Measurements from ENCODE around the gene BARX1.

BARX1 gene

DNA sequence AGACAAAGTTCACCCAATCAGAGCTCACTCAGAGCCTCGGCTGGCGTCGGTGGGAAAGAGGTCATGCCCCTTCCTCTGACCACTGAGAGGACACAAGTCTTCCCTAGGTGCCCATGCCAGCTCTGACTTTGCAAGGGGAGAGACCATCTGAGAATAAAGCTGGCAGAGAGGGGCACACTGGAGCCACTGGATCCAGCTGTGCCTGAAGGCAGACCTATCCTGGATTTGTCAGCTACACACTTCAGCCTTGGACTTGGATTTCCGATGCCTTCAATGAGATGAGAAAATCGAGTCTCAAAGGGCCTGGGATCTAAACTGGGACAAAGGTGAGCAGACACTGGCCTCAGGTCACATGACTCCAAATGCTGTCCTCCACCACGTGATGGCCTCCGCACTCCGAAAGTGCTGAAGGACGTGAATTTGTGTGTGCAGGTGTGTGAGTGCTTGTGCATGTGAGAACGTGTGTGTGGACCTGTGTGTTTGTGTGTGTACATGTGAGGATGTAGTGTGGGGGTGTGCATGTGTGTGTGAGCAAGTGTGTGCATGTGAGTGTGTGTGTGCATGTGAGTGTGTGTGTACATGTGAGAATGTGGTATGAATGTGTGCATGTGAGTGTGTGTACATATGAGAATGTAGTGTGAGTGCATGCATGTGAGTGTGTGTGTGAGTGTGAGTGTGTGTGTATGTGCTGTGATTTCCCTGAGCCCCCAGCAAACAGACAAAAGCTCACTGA is 37.9 kb downstream of the BARX1 start:
- DNase-seq (ENCODE audit: low read depth), result no peak

DNA sequence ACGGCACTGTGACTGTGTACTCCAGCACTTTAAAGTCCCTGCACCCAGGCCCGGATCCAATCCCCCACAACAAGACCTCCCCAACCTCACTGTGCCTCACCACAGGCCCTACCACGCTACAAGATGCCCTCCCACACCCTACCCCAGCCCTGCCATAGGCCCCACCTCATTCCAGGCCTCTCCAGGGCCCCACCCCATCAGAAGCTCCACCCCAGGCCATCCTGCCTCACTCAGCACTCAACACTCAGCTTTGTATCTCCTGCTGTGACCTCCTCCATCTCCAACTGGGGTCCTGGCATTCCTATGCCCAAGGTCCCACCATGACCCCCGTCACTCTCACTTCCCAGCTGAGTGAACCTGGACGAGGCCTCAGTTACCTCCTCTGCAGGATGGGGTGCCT is 38.8 kb downstream of the BARX1 start:
- DNase-seq (ENCODE audit: low read depth), result no peak

DNA sequence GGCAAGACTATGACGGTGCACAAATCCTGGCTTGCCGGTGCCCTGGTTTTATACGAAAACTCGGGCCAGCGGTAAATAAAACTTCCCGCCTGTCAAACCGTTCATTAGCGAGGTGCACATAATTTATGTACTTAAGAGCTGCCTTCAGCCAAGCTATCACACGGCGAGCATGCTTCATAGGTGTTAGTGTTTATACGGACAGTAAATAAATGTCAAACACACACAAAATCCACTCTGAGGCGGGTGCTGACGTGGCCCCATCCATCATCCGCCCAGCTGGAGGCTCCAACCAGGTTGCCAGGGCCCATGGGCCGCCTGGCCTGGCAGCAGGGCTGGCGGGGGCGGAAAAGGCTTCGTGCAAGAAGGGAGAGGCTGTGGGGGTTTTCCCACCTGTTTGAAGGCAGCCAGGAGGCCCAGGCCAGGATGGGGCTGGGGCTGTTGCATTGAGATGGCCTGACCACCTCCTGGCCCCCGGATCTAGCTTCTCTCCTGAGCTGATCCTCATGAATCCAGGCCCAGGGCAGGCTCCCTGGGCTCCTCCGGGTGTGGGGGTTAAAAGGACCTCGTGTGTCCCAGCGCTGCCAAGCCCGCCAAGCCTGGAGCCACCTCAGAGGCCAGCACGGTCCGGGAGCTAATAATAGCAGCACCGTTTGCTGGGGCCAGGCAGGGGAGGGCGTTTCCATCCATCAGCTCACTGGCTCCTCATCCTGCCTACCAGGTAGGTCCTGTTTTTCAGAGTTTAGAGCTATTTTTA is 43.2 kb downstream of the BARX1 start:
- no peak for DNase-seq (ENCODE audit: low read depth)

DNA sequence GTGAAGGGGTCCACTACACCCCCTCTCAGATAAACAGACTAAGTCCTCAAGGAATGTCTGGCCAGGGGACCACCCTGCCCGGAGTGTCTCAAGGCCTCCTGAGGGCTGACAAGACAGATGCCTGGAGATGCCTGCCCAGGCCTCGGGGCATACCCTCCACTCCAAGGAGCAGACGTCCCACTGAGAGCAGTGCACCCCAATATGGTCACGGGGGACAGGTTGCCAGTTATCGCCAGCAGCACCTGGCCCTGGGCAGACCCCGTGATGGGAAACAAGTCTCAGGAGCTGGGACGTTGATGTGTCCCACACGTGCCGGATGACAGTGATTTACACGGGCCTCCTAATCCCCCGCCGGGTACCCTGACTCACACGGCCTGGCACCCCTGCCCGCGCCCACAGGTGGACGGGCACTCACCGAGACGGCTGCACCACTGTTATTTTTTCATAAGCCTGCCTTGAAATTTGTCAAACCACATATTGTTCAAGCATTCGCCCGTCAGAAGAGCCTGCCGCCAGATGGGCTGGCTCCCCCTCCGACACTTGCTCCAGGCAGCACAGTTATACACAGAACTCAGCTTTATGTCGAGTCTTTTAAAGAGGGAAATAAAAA is 43.9 kb downstream of the BARX1 start:
- no peak for DNase-seq (ENCODE audit: low read depth)

DNA sequence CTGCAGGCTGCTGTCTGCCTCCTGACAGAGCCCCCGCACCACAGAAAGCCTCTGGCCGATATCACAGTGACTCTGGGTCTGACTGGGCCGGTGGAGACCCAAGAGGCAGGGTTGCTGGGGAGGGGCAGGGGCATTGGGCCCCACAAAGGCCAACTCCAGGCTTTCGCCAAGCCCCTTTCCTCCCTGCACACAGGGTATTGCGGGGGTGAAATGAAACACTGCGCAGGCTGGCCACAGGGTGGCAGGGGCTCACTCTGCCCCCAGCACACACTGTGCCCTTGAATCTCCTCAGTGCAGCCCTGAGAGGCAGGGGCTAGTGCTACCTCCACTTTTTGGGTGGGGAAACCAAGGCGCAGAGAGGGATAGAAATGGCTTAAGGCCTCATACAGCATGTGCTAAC is 44.6 kb downstream of the BARX1 start:
- DNase-seq (ENCODE audit: low read depth), result no peak

DNA sequence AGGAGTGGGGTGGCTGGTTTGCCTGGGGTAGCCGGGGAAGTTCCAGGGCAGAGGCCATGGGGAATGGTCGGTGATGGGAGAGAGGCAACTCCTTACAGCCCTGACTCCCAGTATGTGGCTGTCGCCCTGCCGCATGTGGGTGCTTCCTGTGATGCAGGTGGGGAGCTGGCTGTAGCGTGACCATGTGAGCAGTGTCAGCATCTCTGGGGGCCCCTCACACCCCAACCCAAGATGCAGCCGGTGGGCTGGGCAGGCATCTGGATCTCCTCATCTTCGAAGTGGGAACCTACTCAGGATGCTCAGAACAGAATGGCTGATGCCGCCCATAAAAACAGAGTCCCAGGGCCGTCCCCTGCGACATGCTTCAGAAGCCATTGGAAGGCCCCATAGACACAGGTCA is 45.0 kb downstream of the BARX1 start:
- DNase-seq (ENCODE audit: low read depth), result no peak

DNA sequence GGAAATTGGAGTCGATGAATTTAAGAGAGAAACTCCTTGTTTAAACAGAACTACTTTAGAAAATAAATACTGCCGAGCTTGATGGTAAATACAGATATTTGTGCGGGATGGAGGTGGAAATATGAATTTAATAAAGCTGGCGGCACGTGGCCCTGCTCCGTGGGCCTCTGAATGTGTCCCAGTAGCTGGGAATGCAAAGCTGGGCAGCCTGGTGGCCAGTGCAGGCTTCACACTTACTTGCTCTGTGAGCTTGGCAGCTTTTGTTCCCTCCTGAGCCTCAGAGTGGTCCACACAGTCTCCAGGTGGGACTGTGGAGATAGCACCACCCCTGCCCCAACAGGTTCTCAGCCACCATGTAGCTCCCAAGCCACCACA is 45.9 kb downstream of the BARX1 start:
- no peak for DNase-seq (ENCODE audit: low read depth)

DNA sequence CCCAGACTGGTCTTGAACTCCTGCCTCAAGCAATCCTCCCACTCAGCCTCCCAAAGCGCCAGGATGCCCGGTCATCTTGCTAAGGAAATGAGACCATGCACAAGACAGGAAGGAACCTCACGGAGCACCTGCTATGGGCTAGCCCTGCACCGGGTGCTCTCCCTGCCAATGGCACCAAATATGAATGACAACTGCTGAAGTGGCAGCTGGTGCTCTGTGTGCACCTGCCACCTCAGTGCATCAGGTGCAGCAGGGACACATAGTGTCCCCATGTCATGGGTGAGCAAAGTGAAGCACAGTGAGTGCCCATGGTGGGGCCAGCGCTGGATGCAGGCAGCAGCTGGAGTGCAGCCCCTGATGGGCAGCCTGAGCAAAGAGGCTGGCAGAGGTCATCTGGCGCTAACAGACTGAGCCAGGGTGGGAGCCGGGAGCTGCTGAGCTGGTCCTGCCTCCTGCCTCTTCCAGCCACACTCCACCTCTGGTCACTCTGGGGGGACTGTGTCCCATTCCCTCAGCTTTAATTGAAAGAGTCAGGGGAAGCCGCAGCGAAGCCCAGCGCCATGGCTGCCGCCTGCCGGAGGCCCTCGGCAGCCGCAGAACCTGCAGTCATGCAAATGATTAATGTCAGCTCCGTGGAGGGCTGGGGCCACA is 46.4 kb downstream of the BARX1 start:
- no peak for DNase-seq (ENCODE audit: low read depth)

DNA sequence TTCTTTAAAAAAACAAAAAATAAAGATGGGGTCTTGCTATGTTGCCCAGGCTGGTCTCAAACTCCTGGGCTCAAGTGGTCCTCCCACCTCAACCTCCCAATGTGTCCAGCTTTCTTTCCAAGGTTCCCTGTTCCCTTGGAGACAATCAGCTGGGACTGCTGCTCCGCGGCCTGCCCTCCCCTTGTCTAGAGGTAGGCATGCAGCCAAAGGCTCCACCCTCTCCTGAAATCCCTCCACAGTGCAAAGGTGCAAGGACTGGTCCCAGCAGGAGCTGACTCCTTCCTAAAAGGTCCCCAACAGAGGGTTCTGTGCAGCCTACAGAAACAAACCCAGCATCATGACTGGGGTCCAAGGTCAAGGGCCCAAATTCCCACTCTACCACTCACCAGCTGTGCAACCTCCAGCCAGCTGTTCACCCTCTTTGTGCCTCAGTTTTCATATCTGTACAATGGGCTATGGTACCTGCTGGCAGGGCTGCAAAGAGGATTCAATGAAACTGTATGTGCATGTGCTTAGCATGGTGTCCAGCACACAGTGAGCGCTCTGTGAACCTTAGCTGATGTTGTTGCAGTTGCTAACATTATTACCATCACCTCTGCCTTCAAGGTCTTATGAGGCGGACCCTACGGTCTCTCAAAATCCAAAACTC is 47.5 kb downstream of the BARX1 start:
- DNase-seq (ENCODE audit: low read depth), result no peak

DNA sequence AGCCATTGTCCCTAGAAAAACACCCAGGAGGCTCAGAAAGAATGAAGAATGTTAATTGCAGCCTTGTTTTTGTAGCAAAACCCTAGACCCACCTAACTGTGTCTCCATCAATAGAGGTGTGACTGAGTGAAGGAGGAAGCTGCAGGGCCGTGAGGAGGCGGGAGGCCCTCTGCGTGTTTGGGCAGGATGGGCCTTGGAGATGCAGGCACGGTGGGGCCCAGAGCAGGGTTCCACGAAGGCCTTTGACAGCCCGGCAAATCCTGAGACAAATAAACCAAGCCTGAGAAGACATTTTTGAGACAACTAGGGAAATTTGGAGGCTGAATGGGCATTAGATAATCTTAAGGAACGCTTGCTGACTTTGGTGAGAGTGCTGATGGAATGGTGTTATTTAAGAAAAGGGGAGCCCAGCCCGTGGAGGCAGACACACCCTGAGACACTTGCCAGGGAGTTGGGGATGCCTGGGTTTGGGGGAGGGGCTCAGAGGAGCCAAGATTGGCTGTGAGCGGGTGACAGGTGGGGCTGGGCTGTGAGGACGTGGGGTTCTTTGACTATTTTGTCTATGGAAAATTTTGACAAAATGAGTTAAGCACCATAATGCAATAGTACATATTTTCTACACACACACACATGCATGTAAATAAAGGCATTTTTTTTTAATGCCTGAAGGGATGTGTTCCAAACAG is 48.8 kb downstream of the BARX1 start:
- no peak for DNase-seq (ENCODE audit: low read depth)

DNA sequence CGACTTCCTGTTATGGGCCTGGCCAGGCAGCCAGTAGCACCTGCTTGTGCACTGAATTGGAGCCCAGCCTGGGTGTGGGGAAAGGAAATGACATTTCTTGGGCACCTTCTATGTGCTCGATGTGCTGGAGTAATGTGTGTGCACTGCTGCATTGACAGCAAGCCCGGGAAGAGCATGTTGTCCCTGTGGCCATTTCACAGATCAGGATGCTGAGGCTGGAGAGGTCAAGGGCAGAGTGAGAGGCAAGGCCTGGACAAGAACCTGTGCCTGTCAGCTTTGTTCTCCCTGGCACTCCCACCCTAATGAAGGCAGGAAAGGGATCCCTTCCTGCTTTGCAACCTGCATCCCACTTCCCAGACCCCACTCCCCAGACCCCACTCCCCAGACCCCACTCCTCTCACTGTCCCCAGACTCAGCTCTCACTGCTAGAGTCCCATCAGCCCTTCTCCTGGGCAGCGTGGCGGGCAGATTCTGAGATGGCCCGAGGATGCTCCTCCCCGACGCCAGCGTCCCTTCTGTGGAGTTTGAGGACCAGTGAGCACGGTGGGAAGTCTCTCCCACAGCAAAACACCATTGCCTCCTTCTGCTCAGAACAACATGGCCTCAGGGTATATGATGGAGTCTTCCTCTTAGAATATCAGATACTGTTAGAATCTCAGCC is 49.6 kb downstream of the BARX1 start:
- no peak for DNase-seq (ENCODE audit: low read depth)

DNA sequence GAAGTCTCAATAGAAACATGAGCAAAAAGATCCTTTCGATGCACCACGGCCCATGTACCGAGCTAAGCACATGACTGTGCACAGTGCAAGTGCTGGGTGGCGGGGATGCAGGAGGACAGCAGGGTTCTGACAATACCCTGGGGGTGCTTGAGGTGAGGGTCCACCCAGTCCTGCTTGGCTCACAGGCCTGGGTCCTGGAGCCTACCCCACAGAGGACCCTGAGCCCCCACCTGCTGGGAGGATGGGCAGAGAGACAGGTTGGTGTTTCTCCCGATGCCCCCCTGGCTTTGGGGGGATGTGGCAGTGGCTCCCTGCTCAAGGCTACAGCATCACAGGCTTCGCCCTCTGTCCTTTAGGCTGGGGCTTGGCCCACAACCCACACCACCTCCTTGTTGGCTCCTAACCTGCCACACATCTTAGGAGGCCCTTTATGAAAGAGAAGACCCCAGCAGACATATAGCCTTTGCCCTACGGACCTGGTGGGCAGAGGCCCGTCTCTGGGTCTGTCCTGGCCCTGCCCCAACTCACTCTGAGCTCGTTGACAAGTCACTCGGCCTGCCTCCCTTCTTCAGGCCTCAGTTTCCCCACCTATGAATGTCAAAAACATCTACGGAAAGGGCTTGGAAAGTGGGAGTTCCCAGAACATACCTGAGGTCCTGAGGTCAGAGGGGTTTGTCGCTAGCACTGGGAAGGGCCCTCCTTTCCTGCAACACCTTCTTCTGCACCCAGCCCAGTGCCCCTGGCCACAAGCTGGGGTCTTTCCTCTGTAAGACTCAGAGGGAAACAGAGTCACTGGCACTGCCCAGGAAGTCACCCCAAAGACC is 50.3 kb downstream of the BARX1 start:
- no peak for DNase-seq (ENCODE audit: low read depth)

DNA sequence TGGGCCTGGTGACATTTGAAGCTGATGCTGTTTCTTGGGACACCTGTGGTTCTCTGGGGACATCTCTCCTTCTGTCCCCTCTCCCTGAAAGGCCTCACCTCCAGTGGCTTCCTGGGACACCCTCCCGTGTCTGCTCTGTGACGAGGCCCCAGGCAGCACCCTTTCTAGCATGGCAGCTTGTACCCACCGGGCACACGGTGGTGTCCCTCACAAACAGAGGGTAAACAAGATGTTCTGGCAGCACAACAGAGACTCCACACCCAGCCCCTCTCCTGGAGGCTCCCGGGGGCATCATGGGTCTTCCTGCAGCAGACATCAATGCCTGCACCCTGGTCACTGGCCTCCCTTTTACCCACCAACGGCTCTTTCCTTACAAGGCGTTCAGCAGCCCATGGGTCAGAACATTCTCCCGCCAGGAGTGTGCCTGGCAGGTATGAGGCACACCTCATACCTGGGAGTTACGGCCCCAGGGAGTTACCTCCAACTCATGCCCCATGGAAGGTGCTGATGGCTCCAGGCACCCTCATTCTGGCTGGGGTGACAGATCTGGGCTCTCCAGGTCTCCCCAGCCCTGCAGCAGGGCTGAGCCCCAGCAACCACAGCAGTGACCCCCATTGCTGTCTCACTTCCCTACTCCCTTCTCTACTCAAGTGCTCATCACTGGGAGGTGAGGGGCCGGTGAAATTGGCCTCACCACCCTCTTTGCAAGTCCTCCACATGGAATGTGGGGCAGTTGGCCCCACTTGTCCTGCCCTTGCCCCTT is 51.1 kb downstream of the BARX1 start:
- DNase-seq (ENCODE audit: low read depth), result no peak

DNA sequence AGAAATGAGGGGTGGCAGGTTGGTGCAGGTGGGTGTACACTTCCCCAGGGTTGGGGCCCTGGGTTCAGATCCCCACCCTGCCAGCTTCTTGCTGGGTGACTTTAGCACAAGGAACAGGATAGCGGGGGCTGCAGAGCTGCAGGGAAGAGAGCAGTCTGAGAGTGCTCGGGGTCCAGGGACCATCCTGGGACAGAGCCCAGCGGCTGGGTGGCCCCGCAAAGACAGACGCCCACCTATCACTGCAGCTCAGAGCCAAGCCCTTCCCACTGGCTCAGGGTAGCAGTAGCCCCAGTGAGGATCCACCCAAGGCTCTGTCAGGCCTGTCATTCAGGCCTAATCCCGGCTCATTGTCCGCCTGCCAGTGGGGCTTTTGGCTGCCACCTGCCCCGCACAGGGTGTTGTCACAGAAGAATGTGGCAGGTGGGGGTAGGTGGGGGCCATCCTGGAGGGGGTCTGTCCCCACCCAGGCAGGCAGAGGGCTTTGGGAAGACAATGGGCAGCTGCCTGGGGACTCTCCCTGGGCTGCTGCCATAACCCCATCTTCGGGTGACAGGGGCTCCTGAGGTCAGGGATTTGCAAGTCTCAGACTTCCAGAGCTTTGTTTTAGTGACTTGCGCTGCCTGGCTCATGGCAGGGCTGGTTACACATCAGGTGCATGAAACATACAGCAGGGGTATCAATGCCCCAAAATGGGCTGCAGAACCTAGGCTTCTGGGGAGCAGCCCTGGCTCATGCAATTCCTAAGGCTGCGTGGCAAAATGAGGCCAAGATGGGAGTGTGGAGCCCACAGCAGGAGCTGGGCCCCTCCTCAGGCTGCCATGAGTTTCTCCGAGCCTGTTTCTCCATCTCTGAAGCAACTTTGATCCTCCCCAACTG is 52.1 kb downstream of the BARX1 start:
- no peak for DNase-seq (ENCODE audit: low read depth)

DNA sequence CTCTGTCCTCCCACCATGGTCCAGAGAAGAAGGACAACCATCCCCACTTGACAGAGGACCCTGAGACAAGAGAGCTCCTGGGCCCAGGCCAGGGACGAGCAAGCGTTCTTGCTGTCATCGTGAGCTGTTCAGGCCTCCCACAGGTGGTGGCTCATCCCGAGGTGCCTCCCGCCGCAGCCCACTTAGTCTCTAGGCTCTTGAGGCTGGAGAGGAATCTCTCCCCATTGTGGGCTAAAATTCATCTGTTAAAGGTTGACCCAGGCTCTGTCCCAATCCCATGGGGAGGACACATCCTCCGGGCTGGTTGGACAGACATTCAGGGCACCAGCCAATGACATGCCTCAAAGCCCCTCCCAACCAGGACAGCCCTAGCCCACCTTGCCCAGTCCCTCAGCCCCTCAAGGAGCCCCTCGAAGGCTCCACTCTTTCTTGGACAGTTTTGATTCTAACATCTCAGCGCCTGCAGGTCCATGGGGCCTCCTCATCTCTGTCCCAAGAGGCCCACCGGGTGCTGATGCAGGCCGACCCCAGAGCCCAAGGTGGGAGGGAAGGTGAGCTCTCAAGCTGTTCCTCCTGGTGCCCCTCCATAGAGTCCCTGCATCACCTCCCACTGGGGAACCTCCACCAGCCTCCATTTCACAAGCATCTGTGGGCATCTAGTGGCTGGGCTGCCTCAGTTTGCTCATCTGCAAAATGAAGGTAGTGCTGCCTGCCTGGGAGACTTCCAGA is 52.9 kb downstream of the BARX1 start:
- DNase-seq (ENCODE audit: low read depth), result no peak

Data from stimulated activated CD8-positive, alpha-beta memory T cell treated with anti-CD3 and anti-CD28 coated beads, Interleukin-15, amount 100 ng/mL, for 24 hours (primary cell).